GM10266 (cell line): Measurements from ENCODE around the gene HYOU1.

ENCODE experiments used
- DNase-seq: peaks from one replicate; pipeline ENCODE4 v3.0.0; 2012; ENCODE audit errors: extremely low spot score
- TF ChIP-seq, protein P1 (sequence below): IDR thresholded peaks from 2 replicates; pipeline ENCODE4 v1.5.1; 2012; ENCODE audit warnings: mild to moderate bottlenecking, low read depth; ENCODE audit not compliant: control insufficient read depth, insufficient read depth; ENCODE audit errors: missing control alignments

Gene HYOU1

GRCh38 chr11:119091178-119091577 is 34.2 kb upstream of the HYOU1 start:
- TF ChIP-seq, protein P1, sequence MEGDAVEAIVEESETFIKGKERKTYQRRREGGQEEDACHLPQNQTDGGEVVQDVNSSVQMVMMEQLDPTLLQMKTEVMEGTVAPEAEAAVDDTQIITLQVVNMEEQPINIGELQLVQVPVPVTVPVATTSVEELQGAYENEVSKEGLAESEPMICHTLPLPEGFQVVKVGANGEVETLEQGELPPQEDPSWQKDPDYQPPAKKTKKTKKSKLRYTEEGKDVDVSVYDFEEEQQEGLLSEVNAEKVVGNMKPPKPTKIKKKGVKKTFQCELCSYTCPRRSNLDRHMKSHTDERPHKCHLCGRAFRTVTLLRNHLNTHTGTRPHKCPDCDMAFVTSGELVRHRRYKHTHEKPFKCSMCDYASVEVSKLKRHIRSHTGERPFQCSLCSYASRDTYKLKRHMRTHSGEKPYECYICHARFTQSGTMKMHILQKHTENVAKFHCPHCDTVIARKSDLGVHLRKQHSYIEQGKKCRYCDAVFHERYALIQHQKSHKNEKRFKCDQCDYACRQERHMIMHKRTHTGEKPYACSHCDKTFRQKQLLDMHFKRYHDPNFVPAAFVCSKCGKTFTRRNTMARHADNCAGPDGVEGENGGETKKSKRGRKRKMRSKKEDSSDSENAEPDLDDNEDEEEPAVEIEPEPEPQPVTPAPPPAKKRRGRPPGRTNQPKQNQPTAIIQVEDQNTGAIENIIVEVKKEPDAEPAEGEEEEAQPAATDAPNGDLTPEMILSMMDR: no peak
- DNase-seq: no peak

- TF ChIP-seq, protein P1: no peak
- DNase-seq: no peak
Observed at GRCh38 chr11:119089319-119089718, 32.3 kb upstream of the HYOU1 start.

- TF ChIP-seq, protein P1: no peak
- no peak for DNase-seq
Observed at GRCh38 chr11:119088406-119088805, 31.4 kb upstream of the HYOU1 start.

DNA sequence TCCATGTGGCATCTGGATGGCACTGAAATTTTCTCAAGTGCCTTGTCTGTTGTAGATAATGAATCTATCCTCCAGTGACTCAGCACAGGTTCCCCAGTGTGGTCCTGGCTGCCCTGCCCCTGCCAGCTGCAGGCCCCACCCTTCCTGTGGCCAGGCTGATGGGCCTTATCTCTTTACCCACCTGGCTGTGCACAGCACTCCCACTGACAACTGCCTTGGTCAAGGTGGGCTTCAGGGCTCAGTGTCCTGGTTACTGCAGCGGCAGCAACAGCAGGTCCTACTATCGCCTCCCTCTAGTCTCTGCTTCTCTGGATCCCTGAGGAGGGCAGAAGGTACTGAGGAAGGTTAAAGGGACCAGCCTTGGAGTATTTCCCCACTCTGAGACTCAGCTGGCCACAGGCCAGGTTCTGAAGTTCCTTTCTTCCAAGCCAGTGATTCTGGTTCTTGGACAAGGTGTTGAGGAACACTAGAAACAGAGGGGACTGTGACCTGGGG is 30.8 kb upstream of the HYOU1 start:
- TF ChIP-seq, protein P1: no peak
- no peak for DNase-seq

DNA sequence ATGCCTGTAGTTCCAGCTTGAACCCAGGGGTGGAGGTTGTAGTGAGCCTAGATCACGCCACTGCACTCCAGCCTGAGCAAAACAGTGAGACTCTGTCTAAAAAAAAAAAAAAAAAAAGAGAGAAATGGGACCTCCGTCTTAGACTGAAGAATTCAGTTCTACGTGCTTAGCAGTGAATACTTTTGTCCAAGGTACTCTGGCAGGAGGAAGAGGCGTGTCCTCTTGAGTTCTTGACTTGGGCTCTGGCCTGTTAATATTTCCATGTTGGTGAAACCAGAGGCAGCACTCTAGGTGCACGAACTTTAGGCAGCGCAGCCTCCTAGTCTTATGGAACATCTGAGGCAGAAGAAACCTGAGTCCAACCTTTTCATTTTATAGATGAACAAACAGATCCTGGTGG is 30.1 kb upstream of the HYOU1 start:
- no peak for DNase-seq
- TF ChIP-seq, protein P1: no peak

- TF ChIP-seq, protein P1: no peak
- no peak for DNase-seq
Observed at GRCh38 chr11:119085437-119085847, 28.4 kb upstream of the HYOU1 start.

GRCh38 chr11:119084663-119085436 is 27.8 kb upstream of the HYOU1 start, which contains the start of gene HMBS:
HMBS (plus strand) TSS chr11:119084881; CDS start chr11:119085034, 153 bp downstream.
- TF ChIP-seq, protein P1: no peak

More at GRCh38 chr11:119084663-119085436, 27.8 kb upstream of the HYOU1 start, which contains the start of gene HMBS:
- peak; percentile 89 for DNase-seq
